Measurements from ENCODE around the gene USB1. TPM values are rescaled to one million over a fixed set of nuclear protein-coding genes. Genes with fewer than 3 reads are reported as not detected.

The USB1 gene
- total RNA-seq, 4 donors from 2014 or later: 21.3 to 63.4 (median 45.2) TPM

DNA sequence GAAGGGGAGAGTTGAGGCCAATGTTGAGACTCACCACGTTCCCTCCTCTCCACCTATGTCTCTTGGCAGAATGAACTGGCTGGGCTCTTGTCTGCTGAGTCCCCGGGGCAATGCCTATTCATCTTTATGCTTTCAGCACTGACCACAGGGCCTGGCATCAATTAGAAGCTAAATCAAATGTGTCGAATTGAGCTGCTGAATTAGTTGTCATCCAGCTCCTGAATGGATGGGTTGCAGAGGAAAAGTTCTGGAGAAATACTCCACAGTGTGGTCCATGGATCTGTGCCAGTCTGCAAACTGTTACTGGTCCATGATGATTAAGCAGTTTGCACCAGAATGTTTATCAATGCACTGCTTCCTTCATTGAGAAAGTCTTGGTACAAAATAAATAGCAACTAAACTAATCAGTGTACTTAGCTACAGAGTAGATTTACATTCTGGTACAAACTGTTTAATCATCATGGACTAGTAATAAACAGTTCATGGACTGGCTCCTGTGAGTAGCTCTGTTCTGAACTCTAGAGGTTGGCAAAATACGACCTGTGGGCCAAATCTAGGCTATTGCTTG, 34.9 kb upstream of the USB1 start:
- Histone ChIP-seq H3K36me3 (no peaks in the 10 kb centered on the region), H3K27ac (no peak overlapping the region), H3K27me3 (no peaks in the 10 kb centered on the region), H3K4me3 (no peak overlapping the region), H3K4me1 (no peaks in the 10 kb centered on the region), H3K9me3 (no peaks in the 10 kb centered on the region)
- no peak for TF ChIP-seq POLR2A (IDR thresholded peaks at IDR 0.05)
- no peak for TF ChIP-seq POLR2AphosphoS5 (IDR thresholded peaks at IDR 0.05)
- TF ChIP-seq, protein P1, sequence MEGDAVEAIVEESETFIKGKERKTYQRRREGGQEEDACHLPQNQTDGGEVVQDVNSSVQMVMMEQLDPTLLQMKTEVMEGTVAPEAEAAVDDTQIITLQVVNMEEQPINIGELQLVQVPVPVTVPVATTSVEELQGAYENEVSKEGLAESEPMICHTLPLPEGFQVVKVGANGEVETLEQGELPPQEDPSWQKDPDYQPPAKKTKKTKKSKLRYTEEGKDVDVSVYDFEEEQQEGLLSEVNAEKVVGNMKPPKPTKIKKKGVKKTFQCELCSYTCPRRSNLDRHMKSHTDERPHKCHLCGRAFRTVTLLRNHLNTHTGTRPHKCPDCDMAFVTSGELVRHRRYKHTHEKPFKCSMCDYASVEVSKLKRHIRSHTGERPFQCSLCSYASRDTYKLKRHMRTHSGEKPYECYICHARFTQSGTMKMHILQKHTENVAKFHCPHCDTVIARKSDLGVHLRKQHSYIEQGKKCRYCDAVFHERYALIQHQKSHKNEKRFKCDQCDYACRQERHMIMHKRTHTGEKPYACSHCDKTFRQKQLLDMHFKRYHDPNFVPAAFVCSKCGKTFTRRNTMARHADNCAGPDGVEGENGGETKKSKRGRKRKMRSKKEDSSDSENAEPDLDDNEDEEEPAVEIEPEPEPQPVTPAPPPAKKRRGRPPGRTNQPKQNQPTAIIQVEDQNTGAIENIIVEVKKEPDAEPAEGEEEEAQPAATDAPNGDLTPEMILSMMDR (IDR thresholded peaks at IDR 0.05): no peak
- no peak for DNase-seq
- WGBS, 2 donors (ENCODE audit: low coverage in 1 of 2): 39 to 51% methylated on average over 2 to 4 of the region's 4 CpGs
- intact Hi-C loops (cut with DNase I; ENCODE audit: low total_unique reads) (no loop called here), in situ Hi-C loops (cut with MboI; ENCODE audit: low pct_ligation_motif_present in 1 of 4, low pct_unique_long_range_greater_than_20kb in 1 of 4, low sequenced_read_pairs in 3 of 4) (no loop called here)

DNA sequence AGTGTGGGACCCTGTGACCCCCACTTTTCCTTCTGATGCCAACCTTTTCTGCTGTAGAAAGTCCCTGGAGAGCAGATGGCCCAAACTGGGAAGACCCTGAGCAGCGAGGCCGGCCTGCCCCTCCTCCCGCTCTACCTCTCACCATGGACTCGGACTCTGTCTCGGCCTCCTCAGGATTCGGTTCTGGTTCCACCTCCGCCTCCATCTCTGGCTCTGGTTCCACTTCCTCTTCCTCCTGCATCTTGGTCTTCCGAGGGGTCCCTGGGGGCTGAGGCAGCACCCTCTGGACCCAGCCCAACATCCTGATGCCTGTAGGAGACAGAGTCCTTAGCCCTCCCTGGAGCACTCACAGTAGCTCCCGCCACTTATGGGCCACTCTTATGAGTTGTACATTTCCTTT, 34.2 kb upstream of the USB1 start:
- Histone ChIP-seq H3K4me3 (no peak overlapping the region), H3K27ac (no peak overlapping the region), H3K4me1 (no peaks in the 10 kb centered on the region), H3K9me3 (no peaks in the 10 kb centered on the region), H3K27me3 (no peaks in the 10 kb centered on the region), H3K36me3 (no peaks in the 10 kb centered on the region)
- TF ChIP-seq POLR2AphosphoS5 (IDR thresholded peaks at IDR 0.05): no peak
- TF ChIP-seq EP300 (IDR thresholded peaks at IDR 0.05; ENCODE audit: low read depth): no peak
- no peak for TF ChIP-seq POLR2A (IDR thresholded peaks at IDR 0.05)
- TF ChIP-seq, protein P1 (IDR thresholded peaks at IDR 0.05): no peak
- WGBS, 2 donors (ENCODE audit: low coverage in 1 of 2): 81 to 93% methylated on average over 3 to 9 of the region's 9 CpGs
- in situ Hi-C loops (cut with MboI; ENCODE audit: low pct_ligation_motif_present in 1 of 4, low pct_unique_long_range_greater_than_20kb in 1 of 4, low sequenced_read_pairs in 3 of 4): no loop called here
- no peak for DNase-seq
- intact Hi-C loops (cut with DNase I; ENCODE audit: low total_unique reads): no loop called here

DNA sequence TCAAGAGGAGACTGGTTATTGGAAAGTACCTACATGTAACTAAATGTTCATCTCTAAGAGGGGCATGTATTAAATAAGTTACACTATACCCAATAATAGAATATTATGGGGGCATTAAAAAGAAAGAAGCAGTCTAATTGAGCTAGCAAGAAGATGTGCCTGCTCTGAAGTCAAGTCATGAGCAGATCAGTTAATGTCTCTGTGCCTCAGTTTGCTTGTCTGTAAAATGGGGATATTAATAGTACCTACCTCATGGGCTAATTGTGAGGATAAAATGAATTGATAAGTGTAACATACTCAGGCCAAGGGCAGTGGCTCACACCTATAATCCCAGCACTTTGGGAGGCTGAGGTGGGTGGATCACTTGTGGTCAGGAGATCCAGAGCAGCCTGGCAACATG, 33.3 kb upstream of the USB1 start:
- no peak overlapping the region for H3K4me3 ChIP-seq
- no peak overlapping the region for H3K27ac ChIP-seq
- no peaks in the 10 kb centered on the region for H3K9me3 ChIP-seq
- TF ChIP-seq POLR2AphosphoS5 (IDR thresholded peaks at IDR 0.05) (no peak), POLR2A (IDR thresholded peaks at IDR 0.05) (no peak), EP300 (IDR thresholded peaks at IDR 0.05; ENCODE audit: low read depth) (no peak)
- TF ChIP-seq, protein P1 (IDR thresholded peaks at IDR 0.05): no peak
- H3K4me1 ChIP-seq: no peaks in the 10 kb centered on the region
- intact Hi-C loops (cut with DNase I; ENCODE audit: low total_unique reads) (no loop called here), in situ Hi-C loops (cut with MboI; ENCODE audit: low pct_ligation_motif_present in 1 of 4, low pct_unique_long_range_greater_than_20kb in 1 of 4, low sequenced_read_pairs in 3 of 4) (no loop called here)
- H3K36me3 ChIP-seq: no peaks in the 10 kb centered on the region
- no peaks in the 10 kb centered on the region for H3K27me3 ChIP-seq
- DNase-seq: no peak

DNA sequence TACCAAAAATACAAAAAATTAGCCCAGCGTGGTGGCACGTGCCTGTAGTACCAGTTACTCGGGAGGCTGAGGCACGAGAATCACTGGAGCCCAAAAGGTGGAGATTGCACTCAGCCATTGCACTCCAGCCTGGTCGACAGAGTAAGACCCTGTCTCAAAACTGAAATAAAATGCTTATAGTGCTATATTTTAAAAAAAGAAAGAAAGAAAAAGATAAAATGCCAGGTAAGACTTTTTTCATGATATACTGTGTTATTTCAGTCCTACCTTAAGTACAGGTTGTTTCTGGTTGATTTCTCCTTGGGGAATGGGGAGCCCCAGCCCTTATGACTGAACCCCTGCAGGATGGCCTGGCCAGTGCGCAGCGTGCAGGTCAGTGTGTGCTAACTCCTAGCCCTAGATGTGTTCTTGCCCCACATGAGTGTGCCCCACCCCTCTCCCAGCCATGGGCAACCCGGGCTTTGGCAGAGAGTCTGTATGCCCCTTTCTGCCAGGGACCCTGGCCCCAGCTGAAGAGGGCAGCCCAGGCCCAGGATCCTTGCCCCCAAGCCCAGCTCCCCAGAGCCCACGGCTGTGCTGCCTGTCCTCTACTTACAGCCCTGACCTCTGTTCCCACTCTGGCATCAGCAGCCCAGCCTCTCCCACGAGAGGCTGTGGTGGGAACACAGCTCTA, 31.6 kb upstream of the USB1 start:
- no peaks in the 10 kb centered on the region for H3K4me1 ChIP-seq
- TF ChIP-seq POLR2A (IDR thresholded peaks at IDR 0.05) (no peak), EP300 (IDR thresholded peaks at IDR 0.05; ENCODE audit: low read depth) (no peak), POLR2AphosphoS5 (IDR thresholded peaks at IDR 0.05) (no peak)
- TF ChIP-seq, protein P1 (IDR thresholded peaks at IDR 0.05): no peak
- intact Hi-C loops (cut with DNase I; ENCODE audit: low total_unique reads) (no loop called here), in situ Hi-C loops (cut with MboI; ENCODE audit: low pct_ligation_motif_present in 1 of 4, low pct_unique_long_range_greater_than_20kb in 1 of 4, low sequenced_read_pairs in 3 of 4) (no loop called here)
- H3K9me3 ChIP-seq: no peaks in the 10 kb centered on the region
- H3K27me3 ChIP-seq: no peaks in the 10 kb centered on the region
- no peak for DNase-seq
- no peak overlapping the region for H3K4me3 ChIP-seq
- WGBS, 2 donors (ENCODE audit: low coverage in 1 of 2): 71 to 90% methylated on average over 2 to 10 of the region's 10 CpGs
- H3K27ac ChIP-seq: no peak overlapping the region
- H3K36me3 ChIP-seq: no peaks in the 10 kb centered on the region
